Stimulated activated CD8-positive, alpha-beta memory T cell treated with anti-CD3 and anti-CD28 coated beads, Interleukin-4, amount 100 ng/mL, for 48 hours (primary cell): ENCODE measurements around the gene BLCAP.
A peak's percentile ranks its signal among the peaks of the same experiment; 100 is the strongest.
"Not testable (repeated sequence)": the region's sequence is repeated elsewhere in the genome, so short reads cannot be mapped to it uniquely, and the experiment has no call there.

Source experiments
- DNase-seq: peaks from one replicate; pipeline ENCODE4 v3.0.0-alpha.2; 2020

Gene BLCAP

GRCh38 chr20:37554721-37555298 is 27.1 kb upstream of the BLCAP start:
- not testable (repeated sequence) for DNase-seq

GRCh38 chr20:37552415-37552814 is 24.7 kb upstream of the BLCAP start:
- no peak for DNase-seq

GRCh38 chr20:37551660-37552059 is 24.0 kb upstream of the BLCAP start:
- not testable (repeated sequence) for DNase-seq

GRCh38 chr20:37550101-37550920 is 22.6 kb upstream of the BLCAP start:
- DNase-seq: not testable (repeated sequence)

GRCh38 chr20:37547912-37548311 is 20.2 kb upstream of the BLCAP start:
- no peak for DNase-seq

- no peak for DNase-seq
Observed at GRCh38 chr20:37545516-37545915, 17.8 kb upstream of the BLCAP start.

- DNase-seq: no peak
Observed at GRCh38 chr20:37544386-37544785, 16.7 kb upstream of the BLCAP start.

- no peak for DNase-seq
Observed at GRCh38 chr20:37543828-37544227, 16.2 kb upstream of the BLCAP start.

- no peak for DNase-seq
Observed at GRCh38 chr20:37542281-37542680, 14.6 kb upstream of the BLCAP start.

- no peak for DNase-seq
Observed at GRCh38 chr20:37541326-37541725, 13.7 kb upstream of the BLCAP start.

GRCh38 chr20:37540838-37541237 is 13.2 kb upstream of the BLCAP start:
- DNase-seq: not testable (repeated sequence)

- DNase-seq: no peak
Observed at GRCh38 chr20:37540001-37540400, 12.3 kb upstream of the BLCAP start.

GRCh38 chr20:37539424-37539823 is 11.7 kb upstream of the BLCAP start:
- DNase-seq: no peak

GRCh38 chr20:37538003-37538402 is 10.3 kb upstream of the BLCAP start:
- DNase-seq: no peak

- no peak for DNase-seq
Observed at GRCh38 chr20:37537505-37537904, 9.8 kb upstream of the BLCAP start.

- DNase-seq: no peak
Observed at GRCh38 chr20:37535443-37536132, 7.9 kb upstream of the BLCAP start.

GRCh38 chr20:37534401-37535157 is 6.9 kb upstream of the BLCAP start:
- peak; percentile 50 for DNase-seq

GRCh38 chr20:37533154-37533715 is 5.6 kb upstream of the BLCAP start:
- DNase-seq: no peak

GRCh38 chr20:37531856-37532255 is 4.2 kb upstream of the BLCAP start:
- no peak for DNase-seq

- DNase-seq: no peak
Observed at GRCh38 chr20:37530696-37531095, 3.0 kb upstream of the BLCAP start.

- DNase-seq: no peak
Observed at GRCh38 chr20:37529968-37530600, 2.4 kb upstream of the BLCAP start.

GRCh38 chr20:37529214-37529967 is 1.7 kb upstream of the BLCAP start:
- DNase-seq: no peak
